ENCODE data around the gene QARS1. TPM values are rescaled to one million over a fixed set of nuclear protein-coding genes. Genes with fewer than 3 reads are reported as not detected.

The QARS1 gene
- total and polyA plus RNA-seq, 2 of the 13 experiments (the other 11 are each of a cell fraction or from before 2014, with no cell fraction given): 307 to 327 TPM

DNA sequence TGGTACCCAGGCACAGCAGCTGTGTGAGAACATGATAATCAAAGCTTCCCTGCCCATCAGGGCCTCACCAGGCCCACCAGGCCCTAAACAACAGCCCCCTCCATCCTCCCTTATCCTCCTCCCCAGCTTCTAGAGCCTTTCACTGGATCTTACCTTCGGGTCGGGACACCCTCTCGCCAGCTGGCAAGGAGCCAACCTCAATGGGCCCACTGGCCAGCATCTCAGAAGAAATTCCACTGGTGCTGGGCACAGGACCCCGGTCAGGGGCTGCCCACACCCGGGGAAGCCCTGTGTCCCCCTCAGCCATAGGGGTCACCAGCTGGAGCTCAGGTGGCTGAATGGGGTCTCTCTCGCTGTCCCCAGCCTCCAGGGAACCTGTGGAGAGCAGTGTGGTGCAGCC lies 6.8 kb upstream of the QARS1 start (continued):
- TF ChIP-seq, protein P1, sequence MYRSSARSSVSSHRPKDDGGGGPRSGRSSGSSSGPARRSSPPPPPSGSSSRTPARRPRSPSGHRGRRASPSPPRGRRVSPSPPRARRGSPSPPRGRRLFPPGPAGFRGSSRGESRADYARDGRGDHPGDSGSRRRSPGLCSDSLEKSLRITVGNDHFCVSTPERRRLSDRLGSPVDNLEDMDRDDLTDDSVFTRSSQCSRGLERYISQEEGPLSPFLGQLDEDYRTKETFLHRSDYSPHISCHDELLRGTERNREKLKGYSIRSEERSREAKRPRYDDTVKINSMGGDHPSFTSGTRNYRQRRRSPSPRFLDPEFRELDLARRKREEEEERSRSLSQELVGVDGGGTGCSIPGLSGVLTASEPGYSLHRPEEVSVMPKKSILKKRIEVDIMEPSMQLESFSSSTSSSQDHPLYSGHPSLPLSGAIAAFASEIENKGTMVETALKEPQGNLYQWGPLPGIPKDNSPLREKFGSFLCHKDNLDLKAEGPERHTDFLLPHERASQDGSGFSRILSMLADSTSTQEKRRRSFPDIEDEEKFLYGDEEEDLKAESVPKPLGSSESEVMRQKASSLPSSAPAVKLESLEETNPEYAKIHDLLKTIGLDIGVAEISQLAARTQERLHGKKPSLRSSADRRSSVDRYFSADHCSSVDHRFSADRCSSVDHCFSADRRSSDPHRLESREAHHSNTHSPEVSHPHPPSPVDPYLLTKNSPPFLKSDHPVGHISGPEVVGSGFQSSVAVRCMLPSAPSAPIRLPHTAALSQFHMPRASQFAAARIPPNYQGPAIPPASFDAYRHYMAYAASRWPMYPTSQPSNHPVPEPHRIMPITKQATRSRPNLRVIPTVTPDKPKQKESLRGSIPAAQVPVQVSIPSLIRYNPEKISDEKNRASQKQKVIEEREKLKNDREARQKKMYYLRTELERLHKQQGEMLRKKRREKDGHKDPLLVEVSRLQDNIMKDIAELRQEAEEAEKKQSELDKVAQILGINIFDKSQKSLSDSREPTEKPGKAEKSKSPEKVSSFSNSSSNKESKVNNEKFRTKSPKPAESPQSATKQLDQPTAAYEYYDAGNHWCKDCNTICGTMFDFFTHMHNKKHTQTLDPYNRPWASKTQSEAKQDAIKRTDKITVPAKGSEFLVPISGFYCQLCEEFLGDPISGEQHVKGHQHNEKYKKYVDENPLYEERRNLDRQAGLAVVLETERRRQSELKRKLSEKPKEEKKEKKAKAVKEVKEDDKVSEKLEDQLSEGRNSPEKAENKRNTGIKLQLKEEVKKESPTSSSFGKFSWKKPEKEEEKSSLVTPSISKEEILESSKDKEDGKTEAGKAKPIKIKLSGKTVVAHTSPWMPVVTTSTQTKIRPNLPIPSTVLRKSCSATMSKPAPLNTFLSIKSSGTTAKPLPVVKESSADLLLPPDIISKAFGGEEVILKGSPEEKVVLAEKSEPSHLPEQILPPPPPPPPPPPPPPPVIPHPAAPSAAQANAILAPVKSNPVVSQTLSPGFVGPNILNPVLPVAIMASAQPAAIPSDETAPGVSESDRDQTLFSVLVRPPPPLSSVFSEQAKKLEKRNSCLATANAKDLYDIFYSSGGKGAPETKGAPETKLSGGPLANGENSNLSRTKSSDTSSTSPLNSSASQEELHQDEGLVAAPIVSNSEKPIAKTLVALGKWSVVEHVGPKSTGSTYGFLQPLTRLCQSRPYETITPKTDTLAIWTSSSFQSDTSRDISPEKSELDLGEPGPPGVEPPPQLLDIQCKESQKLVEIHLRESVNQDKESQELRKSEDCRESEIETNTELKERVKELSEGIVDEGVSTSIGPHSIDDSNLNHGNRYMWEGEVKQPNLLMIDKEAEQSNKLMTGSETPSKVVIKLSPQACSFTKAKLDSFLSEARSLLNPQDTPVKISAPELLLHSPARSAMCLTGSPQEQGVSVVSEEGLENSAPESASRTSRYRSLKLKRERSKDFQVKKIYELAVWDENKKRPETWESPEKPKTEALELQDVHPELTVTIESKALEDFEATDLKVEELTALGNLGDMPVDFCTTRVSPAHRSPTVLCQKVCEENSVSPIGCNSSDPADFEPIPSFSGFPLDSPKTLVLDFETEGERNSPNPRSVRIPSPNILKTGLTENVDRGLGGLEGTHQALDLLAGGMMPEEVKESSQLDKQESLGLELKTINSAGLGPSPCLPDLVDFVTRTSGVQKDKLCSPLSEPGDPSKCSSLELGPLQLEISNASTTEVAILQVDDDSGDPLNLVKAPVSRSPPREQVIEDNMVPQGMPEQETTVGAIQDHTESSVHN (CRISPR knock-in tag; IDR thresholded peaks at IDR 0.05): no peak
- TF ChIP-seq ATF7 (IDR thresholded peaks at IDR 0.05): no peak
- no peak for TF ChIP-seq ATF7 (CRISPR knock-in tag; IDR thresholded peaks at IDR 0.05)
- no peak for TF ChIP-seq NFYC (CRISPR knock-in tag; IDR thresholded peaks at IDR 0.05)
- no peak for TF ChIP-seq ZNF292 (CRISPR knock-in tag; IDR thresholded peaks at IDR 0.05; ENCODE audit: borderline replicate concordance, low read depth)
- TF ChIP-seq MXI1 (IDR thresholded peaks at IDR 0.05; ENCODE audit: borderline replicate concordance, low read depth, low read length): no peak
- TF ChIP-seq ZNF674 (CRISPR knock-in tag; IDR thresholded peaks at IDR 0.05; ENCODE audit: low read depth): no peak
